K562 (cell line): ENCODE measurements around the gene NRXN3. TPM values are rescaled to one million over a fixed set of nuclear protein-coding genes. Genes with fewer than 3 reads are reported as not detected.

Experiments used
- ATAC-seq: fragments of 200-7000 bp; cut with Tn5 transposase; 3 replicates; pipeline ENCODE4 v1.9.1; 2020; ENCODE audit warnings: moderate library complexity
- BruUV-seq: library from RNA; stranded (reverse); fragments of 400-500 nt; replicated peaks from 2 replicates; lab custom pipeline; 2021; lab: Mats Ljungman, UMichigan
- CTCF ChIA-PET: fragments of 300-600 bp; formaldehyde crosslinking; extraction: SDS; loops from one replicate; lab custom pipeline; 2021; ENCODE audit warnings: low intra/inter-chr PET ratio; lab: Yijun Ruan, JAX
- POLR2A ChIA-PET: fragments of 300-600, 350-650 bp; sonication (Branson Sonifier 250); formaldehyde crosslinking; extraction: SDS; loops from one replicate; lab custom pipeline; 2021; ENCODE audit warnings: antibody characterized with exemption, inconsistent platforms; lab: Yijun Ruan, JAX
- DNase-seq, 4 experiments: peaks; one replicate each; pipeline versions ENCODE4 v3.0.0 to v3.0.0-alpha.2; 2011 to 2018; ENCODE audit warnings: low spot score in 3 of 4, mixed read lengths in 3 of 4; ENCODE audit errors: extremely low read depth in 1 of 4
- FAIRE-seq: peaks from 2 replicates; lab custom pipeline; 2011; peaks lifted over from hg19 to GRCh38; lab: Jason Lieb, UNC
- H2AFZ ChIP-seq: 2 replicates; pipeline ENCODE4 v1.6.0; 2011; ENCODE audit warnings: low read depth, low read length, control low read depth, inconsistent platforms
- H3K27ac ChIP-seq: fragments of 200-600 bp; 3 replicates; pipeline ENCODE4 v1.8.0; 2011; ENCODE audit warnings: low read depth, mild to moderate bottlenecking, control low read depth, inconsistent platforms, low read length, moderate library complexity, mixed read lengths; ENCODE audit errors: extremely low read depth
- H3K27me3 ChIP-seq, 2 experiments: fragments of 300-600 bp in 1 of 2; 2 replicates in 1 of 2; 3 replicates in 1 of 2; pipeline versions ENCODE4 v1.6.0 to v1.8.0; 2011; ENCODE audit warnings: inconsistent platforms in 2 of 2, low read length in 2 of 2, mild to moderate bottlenecking in 1 of 2, mixed read lengths in 1 of 2, moderate library complexity in 1 of 2; ENCODE audit not compliant: control insufficient read depth in 2 of 2, insufficient read depth in 2 of 2
- H3K36me3 ChIP-seq: fragments of 300-600 bp; 3 replicates; pipeline ENCODE4 v1.8.0; 2011; ENCODE audit warnings: mild to moderate bottlenecking, low read length, inconsistent platforms; ENCODE audit not compliant: control insufficient read depth, insufficient read depth
- H3K4me1 ChIP-seq, 2 experiments: fragments of 200-600 bp in 1 of 2; replicated peaks in 1 of 2; 2 replicates in 1 of 2; 3 replicates in 1 of 2; pipeline versions ENCODE4 v1.5.1 to v1.8.0; 2011; ENCODE audit warnings: inconsistent platforms in 2 of 2, low read length in 2 of 2, mild to moderate bottlenecking in 1 of 2, mixed read lengths in 1 of 2, moderate library complexity in 1 of 2; ENCODE audit not compliant: control insufficient read depth in 2 of 2, insufficient read depth in 2 of 2
- H3K4me2 ChIP-seq: 2 replicates; pipeline ENCODE4 v1.6.1; 2011; ENCODE audit warnings: low read length, control low read depth, inconsistent platforms, mixed read lengths; ENCODE audit not compliant: insufficient read depth
- H3K4me3 ChIP-seq: fragments of 200-600 bp; sonication (generic), shearing (Covaris generic); 2 replicates; pipeline ENCODE4 v1.5.1; 2016; ENCODE audit warnings: control low read depth, inconsistent platforms
- H3K79me2 ChIP-seq: fragments of 200-600 bp; 3 replicates; pipeline ENCODE4 v1.8.0; 2011; ENCODE audit warnings: low read length, inconsistent platforms; ENCODE audit not compliant: control insufficient read depth, insufficient read depth
- H3K9ac ChIP-seq, 2 experiments: 2 replicates each; pipeline versions ENCODE4 v1.6.0 to v1.6.1; 2011; ENCODE audit warnings: low read depth in 2 of 2, low read length in 2 of 2, control low read depth in 1 of 2, inconsistent platforms in 1 of 2, mild to moderate bottlenecking in 1 of 2, mixed read lengths in 1 of 2; ENCODE audit not compliant: insufficient read depth in 1 of 2
- H3K9me1 ChIP-seq: one replicate; pipeline ENCODE4 v1.6.0; 2011; ENCODE audit warnings: inconsistent platforms, mild to moderate bottlenecking, low read length, moderate library complexity; ENCODE audit not compliant: control insufficient read depth, insufficient read depth
- H3K9me3 ChIP-seq: replicated peaks from 2 replicates; pipeline ENCODE4 v1.5.1; 2011; ENCODE audit warnings: low read depth, low read length, inconsistent platforms; ENCODE audit not compliant: control insufficient read depth, insufficient read depth
- H4K20me1 ChIP-seq: replicated peaks from 2 replicates; pipeline ENCODE4 v1.6.1; 2011; ENCODE audit warnings: low read length, inconsistent platforms, mixed read lengths; ENCODE audit not compliant: control insufficient read depth, insufficient read depth
- CSDE1 ChIP-seq, 2 experiments: fragments of 450-650 bp; IDR thresholded peaks; 2 replicates each; pipeline ENCODE4 v1.6.1; 2016; ENCODE audit warnings: mild to moderate bottlenecking in 1 of 2
- FOXA3 ChIP-seq, 2 experiments: fragments of 450-650 bp in 1 of 2; sonication (generic) in 1 of 2; formaldehyde crosslinking; IDR thresholded peaks in 1 of 2; conservative IDR thresholded peaks in 1 of 2; 2 replicates each; pipeline versions ENCODE4 v1.4.0 to v1.8.0; 2020 to 2022; ENCODE audit warnings: mild to moderate bottlenecking in 2 of 2, missing genetic modification reagents in 1 of 2
- FOXK1 ChIP-seq: sonication (generic); formaldehyde crosslinking; IDR thresholded peaks from 2 replicates; pipeline ENCODE4 v1.8.0; 2022; ENCODE audit warnings: missing genetic modification reagents, mild to moderate bottlenecking, borderline replicate concordance
- GATAD2B ChIP-seq: fragments of 450-650 bp; IDR thresholded peaks from 2 replicates; pipeline ENCODE4 v1.6.1; 2017; ENCODE audit warnings: mild to moderate bottlenecking, borderline replicate concordance
- LEF1 ChIP-seq: fragments of 450-650 bp; IDR thresholded peaks from 2 replicates; pipeline ENCODE4 v1.6.1; 2016; ENCODE audit warnings: mild to moderate bottlenecking
- MCM7 ChIP-seq, 2 experiments: fragments of 450-650 bp; IDR thresholded peaks; 2 replicates each; pipeline ENCODE4 v1.6.1; 2016 to 2018
- MYC ChIP-seq, 2 experiments: fragments of 250-450 bp in 1 of 2; sonication (Bioruptor Pico) in 1 of 2; IDR thresholded peaks; 2 replicates each; pipeline versions ENCODE4 v1.5.1 to v1.6.1; 2012 to 2021; ENCODE audit warnings: low read depth in 2 of 2, borderline replicate concordance in 1 of 2, improper control_type of control experiment in 1 of 2, low read length in 1 of 2, mild to moderate bottlenecking in 1 of 2, moderate library complexity in 1 of 2
- NR1H2 ChIP-seq: sonication (generic); formaldehyde crosslinking; IDR thresholded peaks from 2 replicates; pipeline ENCODE4 v1.4.0; 2020; ENCODE audit warnings: mild to moderate bottlenecking, missing genetic modification reagents
- SRSF9 ChIP-seq: fragments of 200-400 bp; formaldehyde crosslinking; IDR thresholded peaks from 2 replicates; pipeline ENCODE4 v1.6.1; 2017; ENCODE audit warnings: low read depth, low read length, borderline replicate concordance
- ZNF717 ChIP-seq: fragments of 250-450 bp; sonication (Bioruptor Pico); IDR thresholded peaks from 2 replicates; pipeline ENCODE4 v1.5.0; 2021
- WGBS: fragments of 100-300 bp; shearing (Covaris generic); methylation state at CpG from one replicate; pipeline ENCODE4 v1.1.6; 2016; ENCODE audit warnings: low coverage, mixed read lengths; ENCODE audit not compliant: insufficient coverage; ENCODE audit errors: missing lambda C conversion rate; 5-methylcytosine and 5-hydroxymethylcytosine counted together
- in situ Hi-C: fragments of 300-500 bp; cut with MboI; formaldehyde crosslinking; loops from 4 replicates; pipeline ENCODE4 v1.15.0; 2018; ENCODE audit warnings: inconsistent platforms, mixed read lengths
- intact Hi-C: fragments of 100-400 bp; cut with micrococcal nuclease; formaldehyde crosslinking; loops from 2 replicates; pipeline ENCODE4 v1.14.2; 2022
- polyA plus RNA-seq, 8 experiments: library from polyadenylated mRNA; depleted of rRNA in 4 of 8; stranded (reverse) in 5 of 8; unstranded in 3 of 8; fragments of >200 nt; fragmentation: Nextera tagmentation in 2 of 8; fragmentation: Illumina TruSeq in 1 of 8; extraction: Ambion mirVana in 2 of 8; extraction: Trizol in 1 of 8; gene quantifications; 2 replicates each; pipeline versions ENCODE4 v1.2.1 to v1.2.3, GENCODE V29; 2011 to 2014; ENCODE audit warnings: inconsistent platforms in 1 of 8, missing spikeins in 1 of 8
- total RNA-seq, 7 experiments: library from RNA; depleted of rRNA in 6 of 7; stranded (reverse); fragments of >200 nt in 6 of 7; fragmentation: Illumina TruSeq in 2 of 7; extraction: Trizol in 2 of 7; gene quantifications; 2 replicates each; pipeline versions ENCODE4 v1.2.1 to v1.2.3, GENCODE V29; 2011 to 2021; ENCODE audit warnings: low replicate concordance in 1 of 7
- TF ChIP-seq, protein P1 (sequence below): sonication (generic); formaldehyde crosslinking; IDR thresholded peaks from 2 replicates; pipeline ENCODE4 v1.8.0; 2022; ENCODE audit warnings: mild to moderate bottlenecking, low read depth, missing genetic modification reagents
- TF ChIP-seq, protein P2 (sequence below): sonication (generic); formaldehyde crosslinking; IDR thresholded peaks from 2 replicates; pipeline ENCODE4 v1.8.0; 2022; ENCODE audit warnings: mild to moderate bottlenecking, missing genetic modification reagents
- TF ChIP-seq, protein P3 (sequence below): sonication (generic); formaldehyde crosslinking; IDR thresholded peaks from 2 replicates; pipeline ENCODE4 v1.5.0; 2020; ENCODE audit warnings: missing genetic modification reagents
- TF ChIP-seq, protein P4 (sequence below): sonication (generic); formaldehyde crosslinking; IDR thresholded peaks from 2 replicates; pipeline ENCODE4 v1.8.0; 2022; ENCODE audit warnings: missing genetic modification reagents, mild to moderate bottlenecking, moderate library complexity, borderline replicate concordance

The NRXN3 gene
- total and polyA plus RNA-seq, 9 of the 15 experiments (the other 6 are each of a cell fraction or from before 2014, with no cell fraction given), result 0.09 TPM; not detected in 8

DNA sequence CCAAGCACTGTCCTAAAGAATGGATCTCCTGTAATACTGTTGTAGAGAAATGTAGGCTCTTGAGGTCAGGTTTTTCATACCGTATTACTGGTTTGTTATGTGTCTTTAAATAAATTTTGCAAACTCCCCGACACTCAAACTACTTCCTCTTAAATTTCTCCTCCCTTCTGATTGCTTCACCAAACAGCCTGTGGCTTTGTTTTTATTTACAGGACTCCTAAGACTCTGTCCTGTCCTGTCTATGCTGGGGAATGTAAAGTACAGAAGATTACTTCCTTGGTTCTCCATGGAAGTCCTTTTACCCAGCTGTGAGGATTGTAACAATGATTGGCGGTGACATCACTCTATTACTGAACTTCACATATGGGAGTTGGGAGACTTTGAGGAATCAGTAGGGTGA is 1167.6 kb downstream of the NRXN3 start:
- Histone ChIP-seq H2AFZ (no peak overlapping the region), H3K27ac (no peak overlapping the region), H3K79me2 (no peaks in the 10 kb centered on the region), H4K20me1 (no peaks in the 10 kb centered on the region), H3K27me3 (no peaks in the 10 kb centered on the region), H3K4me1 (no peaks in the 10 kb centered on the region), H3K36me3 (no peaks in the 10 kb centered on the region), H3K9ac (no peak overlapping the region), H3K9me3 (no peaks in the 10 kb centered on the region), H3K4me3 (no peak overlapping the region), H3K9me1 (no peaks in the 10 kb centered on the region), H3K4me2 (no peak overlapping the region)
- ATAC-seq (no peak), DNase-seq (no peak), FAIRE-seq (no peak)
- in situ Hi-C loops (no loop called here), intact Hi-C loops (no loop called here)
- BruUV-seq, result no TSS peak
- TF ChIP-seq GATAD2B (no peak), MCM7 (IDR thresholded peaks at IDR 0.05) (no peak), CSDE1 (IDR thresholded peaks at IDR 0.05) (no peak), ZNF717 (CRISPR knock-in tag) (no peak), MYC (IDR thresholded peaks at IDR 0.05; ENCODE audit: low read depth, low read length) (no peak), MYC (CRISPR knock-in tag; IDR thresholded peaks at IDR 0.05; ENCODE audit: borderline replicate concordance, low read depth) (no peak), SRSF9 (no peak), FOXK1 (CRISPR knock-in tag) (no peak), NR1H2 (CRISPR knock-in tag) (no peak), FOXA3 (CRISPR knock-in tag; conservative IDR thresholded peaks at IDR 0.05 in 1 of 2, IDR thresholded peaks at IDR 0.05 in 1 of 2) (no peak), LEF1 (no peak)
- TF ChIP-seq, protein P1, sequence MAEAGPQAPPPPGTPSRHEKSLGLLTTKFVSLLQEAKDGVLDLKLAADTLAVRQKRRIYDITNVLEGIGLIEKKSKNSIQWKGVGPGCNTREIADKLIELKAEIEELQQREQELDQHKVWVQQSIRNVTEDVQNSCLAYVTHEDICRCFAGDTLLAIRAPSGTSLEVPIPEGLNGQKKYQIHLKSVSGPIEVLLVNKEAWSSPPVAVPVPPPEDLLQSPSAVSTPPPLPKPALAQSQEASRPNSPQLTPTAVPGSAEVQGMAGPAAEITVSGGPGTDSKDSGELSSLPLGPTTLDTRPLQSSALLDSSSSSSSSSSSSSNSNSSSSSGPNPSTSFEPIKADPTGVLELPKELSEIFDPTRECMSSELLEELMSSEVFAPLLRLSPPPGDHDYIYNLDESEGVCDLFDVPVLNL (CRISPR knock-in tag), result no peak
- TF ChIP-seq, protein P2, sequence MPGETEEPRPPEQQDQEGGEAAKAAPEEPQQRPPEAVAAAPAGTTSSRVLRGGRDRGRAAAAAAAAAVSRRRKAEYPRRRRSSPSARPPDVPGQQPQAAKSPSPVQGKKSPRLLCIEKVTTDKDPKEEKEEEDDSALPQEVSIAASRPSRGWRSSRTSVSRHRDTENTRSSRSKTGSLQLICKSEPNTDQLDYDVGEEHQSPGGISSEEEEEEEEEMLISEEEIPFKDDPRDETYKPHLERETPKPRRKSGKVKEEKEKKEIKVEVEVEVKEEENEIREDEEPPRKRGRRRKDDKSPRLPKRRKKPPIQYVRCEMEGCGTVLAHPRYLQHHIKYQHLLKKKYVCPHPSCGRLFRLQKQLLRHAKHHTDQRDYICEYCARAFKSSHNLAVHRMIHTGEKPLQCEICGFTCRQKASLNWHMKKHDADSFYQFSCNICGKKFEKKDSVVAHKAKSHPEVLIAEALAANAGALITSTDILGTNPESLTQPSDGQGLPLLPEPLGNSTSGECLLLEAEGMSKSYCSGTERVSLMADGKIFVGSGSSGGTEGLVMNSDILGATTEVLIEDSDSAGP (CRISPR knock-in tag), result no peak
- TF ChIP-seq, protein P3, sequence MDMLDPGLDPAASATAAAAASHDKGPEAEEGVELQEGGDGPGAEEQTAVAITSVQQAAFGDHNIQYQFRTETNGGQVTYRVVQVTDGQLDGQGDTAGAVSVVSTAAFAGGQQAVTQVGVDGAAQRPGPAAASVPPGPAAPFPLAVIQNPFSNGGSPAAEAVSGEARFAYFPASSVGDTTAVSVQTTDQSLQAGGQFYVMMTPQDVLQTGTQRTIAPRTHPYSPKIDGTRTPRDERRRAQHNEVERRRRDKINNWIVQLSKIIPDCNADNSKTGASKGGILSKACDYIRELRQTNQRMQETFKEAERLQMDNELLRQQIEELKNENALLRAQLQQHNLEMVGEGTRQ, result no peak
- TF ChIP-seq, protein P4, sequence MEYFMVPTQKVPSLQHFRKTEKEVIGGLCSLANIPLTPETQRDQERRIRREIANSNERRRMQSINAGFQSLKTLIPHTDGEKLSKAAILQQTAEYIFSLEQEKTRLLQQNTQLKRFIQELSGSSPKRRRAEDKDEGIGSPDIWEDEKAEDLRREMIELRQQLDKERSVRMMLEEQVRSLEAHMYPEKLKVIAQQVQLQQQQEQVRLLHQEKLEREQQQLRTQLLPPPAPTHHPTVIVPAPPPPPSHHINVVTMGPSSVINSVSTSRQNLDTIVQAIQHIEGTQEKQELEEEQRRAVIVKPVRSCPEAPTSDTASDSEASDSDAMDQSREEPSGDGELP (CRISPR knock-in tag), result no peak
- POLR2A ChIA-PET, result no interaction called here
- 6% methylated on average over 2 of the region's 3 CpGs for WGBS
- CTCF ChIA-PET, result no interaction called here
